Mesenchymal stem cell (in vitro differentiated cells and primary cell): ENCODE data around the gene ARIH1.

Experiments used
- DNase-seq: peaks from one replicate; pipeline ENCODE4 v3.0.0-alpha.2; 2013
- H2AFZ ChIP-seq: one replicate; pipeline ENCODE4 v1.6.1; 2013; ENCODE audit warnings: low read depth, mild to moderate bottlenecking, control low read depth, inconsistent platforms, low read length, moderate library complexity
- H2AK5ac ChIP-seq: 2 replicates; pipeline ENCODE4 v1.6.1; 2013; ENCODE audit warnings: low read length, moderate library complexity, mild to moderate bottlenecking, inconsistent platforms; ENCODE audit not compliant: severe bottlenecking
- H2BK120ac ChIP-seq: one replicate; pipeline ENCODE4 v1.6.1; 2013; ENCODE audit warnings: low read depth, mild to moderate bottlenecking, inconsistent platforms, low read length, moderate library complexity
- H2BK12ac ChIP-seq, 2 experiments: one replicate each; pipeline ENCODE4 v1.6.1; 2013; ENCODE audit warnings: inconsistent platforms in 2 of 2, low read length in 2 of 2, mild to moderate bottlenecking in 2 of 2, moderate library complexity in 2 of 2, control low read depth in 1 of 2
- H2BK15ac ChIP-seq: one replicate; pipeline ENCODE4 v1.6.1; 2013; ENCODE audit warnings: mild to moderate bottlenecking, low read depth, inconsistent platforms; ENCODE audit not compliant: poor library complexity, severe bottlenecking
- H2BK5ac ChIP-seq: 2 replicates; pipeline ENCODE4 v1.6.1; 2013; ENCODE audit warnings: low read depth, mild to moderate bottlenecking, low read length, control low read depth, inconsistent platforms; ENCODE audit not compliant: poor library complexity, severe bottlenecking
- H3K14ac ChIP-seq, 2 experiments: one replicate each; pipeline ENCODE4 v1.6.1; 2013; ENCODE audit warnings: inconsistent platforms in 2 of 2, low read length in 2 of 2, control low read depth in 1 of 2, mild to moderate bottlenecking in 1 of 2, moderate library complexity in 1 of 2
- H3K18ac ChIP-seq, 2 experiments: one replicate each; pipeline ENCODE4 v1.6.1; 2013; ENCODE audit warnings: inconsistent platforms in 2 of 2, low read length in 2 of 2, control low read depth in 1 of 2, low read depth in 1 of 2, mild to moderate bottlenecking in 1 of 2
- H3K23ac ChIP-seq, 2 experiments: one replicate each; pipeline ENCODE4 v1.6.1; 2013; ENCODE audit warnings: inconsistent platforms in 2 of 2, low read length in 2 of 2, mild to moderate bottlenecking in 2 of 2, moderate library complexity in 2 of 2, control low read depth in 1 of 2
- H3K27ac ChIP-seq: 2 replicates; pipeline ENCODE4 v1.5.1; 2013; ENCODE audit warnings: mild to moderate bottlenecking, moderate library complexity, low read length, control low read depth, inconsistent platforms; ENCODE audit not compliant: poor library complexity, severe bottlenecking
- H3K27me3 ChIP-seq, 2 experiments: 2 replicates each; pipeline versions ENCODE4 v1.6.1 to v1.7.0; 2013; ENCODE audit warnings: low read length in 2 of 2, mild to moderate bottlenecking in 2 of 2, moderate library complexity in 2 of 2, control low read depth in 1 of 2, inconsistent platforms in 1 of 2; ENCODE audit not compliant: control insufficient read depth in 1 of 2, insufficient read depth in 1 of 2
- H3K36me3 ChIP-seq, 2 experiments: 2 replicates each; pipeline versions ENCODE4 v1.6.1 to v1.7.0; 2013; ENCODE audit warnings: low read length in 2 of 2, control low read depth in 1 of 2, inconsistent platforms in 1 of 2, low read depth in 1 of 2, mild to moderate bottlenecking in 1 of 2; ENCODE audit not compliant: insufficient read depth in 2 of 2, control insufficient read depth in 1 of 2
- H3K4ac ChIP-seq, 2 experiments: one replicate each; pipeline ENCODE4 v1.6.1; 2013; ENCODE audit warnings: inconsistent platforms in 2 of 2, low read length in 2 of 2, mild to moderate bottlenecking in 2 of 2, moderate library complexity in 2 of 2, control low read depth in 1 of 2, low read depth in 1 of 2
- H3K4me1 ChIP-seq: 2 replicates; pipeline ENCODE4 v1.6.1; 2013; ENCODE audit warnings: low read depth, low read length, control low read depth; ENCODE audit not compliant: control insufficient read depth, insufficient read depth
- H3K4me2 ChIP-seq: 2 replicates; pipeline ENCODE4 v1.6.1; 2013; ENCODE audit warnings: low read length, mild to moderate bottlenecking, inconsistent platforms; ENCODE audit not compliant: poor library complexity, severe bottlenecking
- H3K4me3 ChIP-seq, 2 experiments: 2 replicates each; pipeline versions ENCODE4 v1.5.1 to v1.7.0; 2013; ENCODE audit warnings: low read length in 2 of 2, mild to moderate bottlenecking in 2 of 2, control low read depth in 1 of 2, low read depth in 1 of 2; ENCODE audit not compliant: insufficient read depth in 1 of 2
- H3K79me1 ChIP-seq: replicated peaks from 2 replicates; pipeline ENCODE4 v1.6.1; 2013; ENCODE audit warnings: mild to moderate bottlenecking, control low read depth, low read length, inconsistent platforms; ENCODE audit not compliant: poor library complexity, severe bottlenecking
- H3K9ac ChIP-seq: 2 replicates; pipeline ENCODE4 v1.7.0; 2013; ENCODE audit warnings: mild to moderate bottlenecking, low read length, moderate library complexity
- H3K9me3 ChIP-seq: 2 replicates; pipeline ENCODE4 v1.7.0; 2013; ENCODE audit warnings: mild to moderate bottlenecking, low read length; ENCODE audit not compliant: control insufficient read depth
- H4K8ac ChIP-seq: one replicate; pipeline ENCODE4 v1.6.1; 2013; ENCODE audit warnings: inconsistent platforms, mild to moderate bottlenecking, low read length, moderate library complexity
- H4K91ac ChIP-seq: one replicate; pipeline ENCODE4 v1.6.1; 2013; ENCODE audit warnings: mild to moderate bottlenecking, low read length, inconsistent platforms
- WGBS: methylation state at CpG from one replicate; pipeline ENCODE4 v1.1.7; 2013; ENCODE audit warnings: mixed read lengths; 5-methylcytosine and 5-hydroxymethylcytosine counted together

The ARIH1 gene

GRCh38 chr15:72486144-72486543, 12.0 kb downstream of the ARIH1 start:
- Histone ChIP-seq H2BK12ac (no peak overlapping the region), H3K18ac (no peak overlapping the region), H3K36me3 (peaks cover 3 to 12% of the 10 kb centered on the region in 2 experiments), H3K23ac (no peak overlapping the region), H3K4me1 (peaks cover 10% of the 10 kb centered on the region), H4K8ac (no peak overlapping the region), H2BK120ac (no peak overlapping the region), H2BK15ac (no peak overlapping the region), H2AK5ac (no peak overlapping the region), H3K27me3 (no peaks in the 10 kb centered on the region), H4K91ac (no peak overlapping the region), H3K9ac (no peak overlapping the region), H3K9me3 (no peaks in the 10 kb centered on the region), H3K27ac (no peak overlapping the region), H2AFZ (no peak overlapping the region), H3K4me3 (no peak overlapping the region), H3K79me1 (no peaks in the 10 kb centered on the region), H2BK5ac (no peak overlapping the region), H3K4me2 (no peak overlapping the region), H3K4ac (no peak overlapping the region), H3K14ac (no peak overlapping the region)
- 92% methylated on average over 3 of the region's 3 CpGs for whole genome bisulfite sequencing
- DNase-seq = no peak

DNA sequence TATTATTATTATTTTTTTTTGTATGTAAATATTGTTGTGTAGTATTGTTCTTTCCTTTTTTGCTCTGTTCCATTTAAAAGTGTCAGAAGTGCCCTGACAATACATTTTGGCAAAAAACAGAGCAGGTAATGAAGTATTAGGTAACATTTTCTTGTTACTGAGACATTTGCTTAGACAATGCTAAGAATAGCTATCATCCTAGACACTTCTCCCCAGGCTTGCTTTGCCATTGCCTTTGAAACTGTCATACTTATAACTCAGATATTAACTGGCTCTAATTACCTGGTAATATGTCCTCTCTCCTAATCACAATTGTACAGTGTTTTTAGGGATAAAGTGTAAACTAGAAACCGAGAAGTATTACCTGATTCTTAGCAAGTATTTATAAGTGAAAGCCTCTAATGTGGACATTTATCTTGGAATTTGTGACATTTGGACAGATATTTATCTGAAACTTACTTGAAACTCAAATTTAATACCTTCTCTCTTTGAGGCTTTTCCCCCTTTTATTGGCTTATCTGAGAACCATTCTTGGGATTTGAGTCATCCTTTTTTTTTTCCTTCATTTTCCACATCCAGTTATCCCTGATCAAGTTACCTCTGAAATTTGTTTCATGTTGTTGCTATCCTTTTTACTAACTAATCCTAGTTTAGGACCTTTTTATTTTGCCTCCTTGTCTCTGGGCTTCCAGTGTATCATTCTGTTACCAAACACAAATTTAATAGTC, 13.1 kb downstream of the ARIH1 start:
- H3K4me3 ChIP-seq = no peak overlapping the region
- H2BK12ac ChIP-seq = no peak overlapping the region
- peaks cover 8% of the 10 kb centered on the region for H3K4me1 ChIP-seq
- no peak overlapping the region for H3K23ac ChIP-seq
- H3K4me2 ChIP-seq = no peak overlapping the region
- H3K4ac ChIP-seq = no peak overlapping the region
- H4K8ac ChIP-seq = no peak overlapping the region
- H3K9me3 ChIP-seq = no peaks in the 10 kb centered on the region
- DNase-seq = no peak
- WGBS = no CpG with 5 or more reads among the region's 1 CpG
- H3K27me3 ChIP-seq = no peaks in the 10 kb centered on the region
- peaks cover 0 to 10% of the 10 kb centered on the region in 2 experiments for H3K36me3 ChIP-seq
- no peak overlapping the region for H3K27ac ChIP-seq
- no peak overlapping the region for H2AK5ac ChIP-seq
- no peak overlapping the region for H2BK15ac ChIP-seq
- no peak overlapping the region for H2AFZ ChIP-seq
- no peak overlapping the region for H3K9ac ChIP-seq
- no peak overlapping the region for H4K91ac ChIP-seq
- no peak overlapping the region for H2BK120ac ChIP-seq
- no peaks in the 10 kb centered on the region for H3K79me1 ChIP-seq
- no peak overlapping the region for H3K14ac ChIP-seq
- H3K18ac ChIP-seq = no peak overlapping the region
- no peak overlapping the region for H2BK5ac ChIP-seq

DNA sequence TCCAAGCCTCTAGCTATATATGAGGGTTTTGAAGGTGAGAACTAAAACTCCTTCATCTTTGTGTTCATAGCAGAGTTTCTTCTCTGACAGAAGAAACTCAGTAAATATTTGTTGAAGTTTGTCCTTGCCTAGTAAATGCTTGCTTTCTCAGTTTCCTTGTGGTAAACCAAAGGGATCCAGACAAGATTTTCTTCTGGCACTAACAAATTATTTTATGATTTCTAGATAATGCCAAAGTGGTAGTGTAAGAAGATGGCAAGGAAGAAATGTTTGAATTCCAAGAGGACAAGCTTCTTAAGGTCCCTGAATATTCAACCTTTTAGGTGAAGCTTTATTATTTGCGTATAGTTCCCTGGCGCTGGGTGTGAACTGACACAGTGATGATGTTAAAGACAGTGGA, 14.4 kb downstream of the ARIH1 start:
- no peak for DNase-seq
- 96% methylated on average over 2 of the region's 2 CpGs for WGBS
- Histone ChIP-seq H2AFZ (no peak overlapping the region), H3K79me1 (no peaks in the 10 kb centered on the region), H3K4me1 (peaks cover 5% of the 10 kb centered on the region), H2BK12ac (no peak overlapping the region), H3K4ac (no peak overlapping the region), H3K36me3 (peaks cover 0 to 10% of the 10 kb centered on the region in 2 experiments), H3K27ac (no peak overlapping the region), H2BK15ac (no peak overlapping the region), H4K8ac (no peak overlapping the region), H3K4me3 (no peak overlapping the region), H3K18ac (no peak overlapping the region), H3K9me3 (no peaks in the 10 kb centered on the region), H4K91ac (no peak overlapping the region), H3K14ac (no peak overlapping the region), H2BK5ac (no peak overlapping the region), H3K4me2 (no peak overlapping the region), H3K27me3 (no peaks in the 10 kb centered on the region), H2AK5ac (no peak overlapping the region), H2BK120ac (no peak overlapping the region), H3K23ac (no peak overlapping the region), H3K9ac (no peak overlapping the region)

DNA sequence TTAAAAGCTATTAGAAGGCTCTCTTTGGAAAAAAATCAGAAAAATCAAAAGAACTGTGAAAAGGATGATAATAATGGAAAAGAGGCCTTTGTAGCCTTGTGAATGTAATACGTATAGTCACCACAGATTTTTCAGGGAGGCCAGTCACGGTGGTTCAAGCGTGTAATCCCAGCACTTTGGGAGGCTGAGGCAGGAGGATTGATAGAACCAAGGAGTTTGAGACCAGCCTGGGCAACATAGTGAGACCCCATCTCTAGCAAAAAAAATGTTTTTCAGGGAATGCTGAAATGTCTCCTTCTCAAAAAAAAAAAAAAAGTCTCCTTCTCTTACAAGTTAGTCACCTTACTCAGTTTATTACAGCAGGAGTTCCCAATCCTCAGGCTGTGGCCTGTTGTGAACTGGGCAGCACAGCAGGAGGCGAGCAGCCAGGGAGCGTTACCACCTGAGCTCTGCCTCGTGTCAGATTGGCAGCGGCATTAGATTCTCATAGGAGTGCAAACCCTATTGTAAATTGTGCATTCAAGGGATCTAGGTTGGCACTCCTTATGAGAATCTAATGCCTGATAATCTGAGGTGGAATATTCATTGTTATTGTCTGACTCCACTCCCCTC, 15.9 kb downstream of the ARIH1 start:
- Histone ChIP-seq H3K18ac (no peak overlapping the region), H2BK12ac (no peak overlapping the region), H3K23ac (no peak overlapping the region), H3K14ac (no peak overlapping the region), H4K91ac (no peak overlapping the region), H3K79me1 (no peaks in the 10 kb centered on the region), H3K27ac (no peak overlapping the region), H3K36me3 (peaks cover 0 to 10% of the 10 kb centered on the region in 2 experiments), H2AFZ (no peak overlapping the region), H3K4me1 (peaks cover 5% of the 10 kb centered on the region), H3K9ac (no peak overlapping the region), H4K8ac (no peak overlapping the region), H3K4me3 (no peak overlapping the region), H3K4ac (no peak overlapping the region), H2BK15ac (no peak overlapping the region), H2BK120ac (no peak overlapping the region), H3K27me3 (no peaks in the 10 kb centered on the region), H3K9me3 (no peaks in the 10 kb centered on the region), H2BK5ac (no peak overlapping the region), H2AK5ac (no peak overlapping the region), H3K4me2 (no peak overlapping the region)
- WGBS = 97% methylated on average over 7 of the region's 7 CpGs
- DNase-seq = no peak
